Cardiac muscle cell (in vitro differentiated cells and primary cell): Measurements from ENCODE around the gene ATXN1. TPM values are rescaled to one million over a fixed set of nuclear protein-coding genes. Genes with fewer than 3 reads are reported as not detected.
A peak's percentile ranks its signal among the peaks of the same experiment; 100 is the strongest.

ENCODE experiments used
- DNase-seq, 2 donors: peaks; one replicate each; pipeline versions ENCODE4 v3.0.0 to v3.0.0-alpha.2; 2010 to 2017; ENCODE audit warnings: low read depth in 1 of 2, low spot score in 1 of 2
- H3K27ac ChIP-seq: fragments of 200-600 bp; sonication (generic); 2 replicates; pipeline ENCODE4 v1.5.1; 2016
- H3K27me3 ChIP-seq: fragments of 200-600 bp; sonication (generic); 2 replicates; pipeline ENCODE4 v1.6.0; 2016; ENCODE audit warnings: control low read depth
- H3K36me3 ChIP-seq: fragments of 200-600 bp; sonication (generic); 2 replicates; pipeline ENCODE4 v1.5.1; 2016; ENCODE audit warnings: control low read depth
- H3K4me1 ChIP-seq: fragments of 200-600 bp; sonication (generic); 2 replicates; pipeline ENCODE4 v1.8.1; 2017; ENCODE audit warnings: low read depth, mild to moderate bottlenecking, mixed run types
- H3K4me3 ChIP-seq: fragments of 200-600 bp; sonication (generic); 2 replicates; pipeline ENCODE4 v1.5.1; 2016; ENCODE audit warnings: mild to moderate bottlenecking
- H3K9me3 ChIP-seq: fragments of 200-600 bp; sonication (generic); 2 replicates; pipeline ENCODE4 v1.5.1; 2017; ENCODE audit warnings: low read depth, mild to moderate bottlenecking, control low read depth
- CTCF ChIP-seq: IDR thresholded peaks from 2 replicates; pipeline ENCODE4 v1.5.1; 2012; ENCODE audit warnings: low read depth, mild to moderate bottlenecking, low read length
- polyA plus RNA-seq: library from polyadenylated mRNA; unstranded; fragments of >200 nt; fragmentation: Nextera tagmentation; extraction: Ambion mirVana; gene quantifications from 2 replicates; pipeline ENCODE4 v1.2.1, GENCODE V29; 2016
- total RNA-seq: library from RNA; depleted of rRNA; stranded (reverse); fragments of >200 nt; gene quantifications from 2 replicates; pipeline ENCODE4 v1.2.3, GENCODE V29; 2016

The ATXN1 gene
- total and polyA plus RNA-seq, 2 experiments from 2014 or later = 15.1 to 37.4 TPM

GRCh38 chr6:16473184-16473907 is 287.9 kb downstream of the ATXN1 start:
- Histone ChIP-seq H3K27me3 (no peaks in the 10 kb centered on the region), H3K4me3 (no peak overlapping the region), H3K36me3 (no peaks in the 10 kb centered on the region), H3K4me1 (peaks cover 46% of the 10 kb centered on the region), H3K27ac (peak overlapping the region; percentile 64), H3K9me3 (no peaks in the 10 kb centered on the region)
- TF ChIP-seq CTCF = no peak
- DNase-seq = no peak

GRCh38 chr6:16472349-16473069 is 288.8 kb downstream of the ATXN1 start:
- Histone ChIP-seq H3K4me1 (peaks cover 39% of the 10 kb centered on the region), H3K27ac (peak overlapping the region; percentile 64), H3K27me3 (no peaks in the 10 kb centered on the region), H3K9me3 (no peaks in the 10 kb centered on the region), H3K4me3 (no peak overlapping the region), H3K36me3 (no peaks in the 10 kb centered on the region)
- no peak for TF ChIP-seq CTCF
- peak; percentile 58 to 74 for DNase-seq

GRCh38 chr6:16471910-16472297 is 289.4 kb downstream of the ATXN1 start:
- DNase-seq = no peak
- peak overlapping the region; percentile 64 for H3K27ac ChIP-seq
- no peak overlapping the region for H3K4me3 ChIP-seq

GRCh38 chr6:16471222-16471909 is 289.9 kb downstream of the ATXN1 start:
- Histone ChIP-seq H3K4me3 (no peak overlapping the region), H3K27ac (peak overlapping the region; percentile 64), H3K4me1 (peaks cover 35% of the 10 kb centered on the region), H3K36me3 (no peaks in the 10 kb centered on the region), H3K9me3 (no peaks in the 10 kb centered on the region), H3K27me3 (no peaks in the 10 kb centered on the region)
- TF ChIP-seq CTCF = no peak
- no peak for DNase-seq

More at GRCh38 chr6:16471910-16472297, 289.4 kb downstream of the ATXN1 start:
- H3K9me3 ChIP-seq = no peaks in the 10 kb centered on the region
- TF ChIP-seq CTCF = no peak
- H3K27me3 ChIP-seq = no peaks in the 10 kb centered on the region
- peaks cover 35% of the 10 kb centered on the region for H3K4me1 ChIP-seq
- H3K36me3 ChIP-seq = no peaks in the 10 kb centered on the region

GRCh38 chr6:16470502-16471221 is 290.6 kb downstream of the ATXN1 start:
- Histone ChIP-seq H3K4me1 (peaks cover 35% of the 10 kb centered on the region), H3K4me3 (no peak overlapping the region), H3K36me3 (no peaks in the 10 kb centered on the region), H3K27me3 (no peaks in the 10 kb centered on the region), H3K27ac (peak overlapping the region; percentile 64), H3K9me3 (no peaks in the 10 kb centered on the region)
- no peak for DNase-seq
- TF ChIP-seq CTCF = no peak
